DND-41 (cell line): ENCODE results near the gene MAPK8IP1.

Experiments
- CTCF ChIP-seq: IDR thresholded peaks from 2 replicates; pipeline ENCODE4 v1.5.1; 2012; ENCODE audit warnings: borderline replicate concordance, low read length, moderate library complexity, mild to moderate bottlenecking; ENCODE audit not compliant: poor library complexity, severe bottlenecking; ENCODE audit errors: extremely low read depth
- EZH2 ChIP-seq: IDR thresholded peaks from 3 replicates; pipeline ENCODE4 v1.6.1; 2012; ENCODE audit warnings: borderline replicate concordance, low read depth, mild to moderate bottlenecking, moderate library complexity, low read length, inconsistent platforms; ENCODE audit not compliant: severe bottlenecking

- TF ChIP-seq CTCF (no peak), EZH2 (no peak)
Observed at GRCh38 chr11:45864041-45864440, 21.4 kb upstream of the MAPK8IP1 start.
